PFSK-1 (cell line): Measurements from ENCODE around the gene KIAA2012.

ENCODE experiments used
- POLR2AphosphoS5 ChIP-seq: IDR thresholded peaks from 2 replicates; pipeline ENCODE4 v1.6.1; 2012; ENCODE audit warnings: low read depth, mild to moderate bottlenecking, control low read depth, low read length, moderate library complexity
- SIN3A ChIP-seq: IDR thresholded peaks from 2 replicates; pipeline ENCODE4 v1.6.1; 2012; ENCODE audit warnings: mild to moderate bottlenecking, low read length, moderate library complexity, borderline replicate concordance; ENCODE audit not compliant: insufficient read depth
- TAF1 ChIP-seq: IDR thresholded peaks from 2 replicates; pipeline ENCODE4 v1.6.1; 2012; ENCODE audit warnings: low read length, control low read depth, borderline replicate concordance; ENCODE audit not compliant: insufficient read depth
- TF ChIP-seq, protein P1 (sequence below), 2 experiments: IDR thresholded peaks; 2 replicates each; pipeline versions ENCODE4 v1.6.1 to v1.8.0; 2011 to 2012; ENCODE audit warnings: low read depth in 2 of 2, low read length in 2 of 2, control low read depth in 1 of 2, inconsistent platforms in 1 of 2, mild to moderate bottlenecking in 1 of 2, moderate library complexity in 1 of 2; ENCODE audit not compliant: insufficient read depth in 1 of 2

- TF ChIP-seq POLR2AphosphoS5 (no peak), SIN3A (no peak), TAF1 (no peak)
- TF ChIP-seq, protein P1, sequence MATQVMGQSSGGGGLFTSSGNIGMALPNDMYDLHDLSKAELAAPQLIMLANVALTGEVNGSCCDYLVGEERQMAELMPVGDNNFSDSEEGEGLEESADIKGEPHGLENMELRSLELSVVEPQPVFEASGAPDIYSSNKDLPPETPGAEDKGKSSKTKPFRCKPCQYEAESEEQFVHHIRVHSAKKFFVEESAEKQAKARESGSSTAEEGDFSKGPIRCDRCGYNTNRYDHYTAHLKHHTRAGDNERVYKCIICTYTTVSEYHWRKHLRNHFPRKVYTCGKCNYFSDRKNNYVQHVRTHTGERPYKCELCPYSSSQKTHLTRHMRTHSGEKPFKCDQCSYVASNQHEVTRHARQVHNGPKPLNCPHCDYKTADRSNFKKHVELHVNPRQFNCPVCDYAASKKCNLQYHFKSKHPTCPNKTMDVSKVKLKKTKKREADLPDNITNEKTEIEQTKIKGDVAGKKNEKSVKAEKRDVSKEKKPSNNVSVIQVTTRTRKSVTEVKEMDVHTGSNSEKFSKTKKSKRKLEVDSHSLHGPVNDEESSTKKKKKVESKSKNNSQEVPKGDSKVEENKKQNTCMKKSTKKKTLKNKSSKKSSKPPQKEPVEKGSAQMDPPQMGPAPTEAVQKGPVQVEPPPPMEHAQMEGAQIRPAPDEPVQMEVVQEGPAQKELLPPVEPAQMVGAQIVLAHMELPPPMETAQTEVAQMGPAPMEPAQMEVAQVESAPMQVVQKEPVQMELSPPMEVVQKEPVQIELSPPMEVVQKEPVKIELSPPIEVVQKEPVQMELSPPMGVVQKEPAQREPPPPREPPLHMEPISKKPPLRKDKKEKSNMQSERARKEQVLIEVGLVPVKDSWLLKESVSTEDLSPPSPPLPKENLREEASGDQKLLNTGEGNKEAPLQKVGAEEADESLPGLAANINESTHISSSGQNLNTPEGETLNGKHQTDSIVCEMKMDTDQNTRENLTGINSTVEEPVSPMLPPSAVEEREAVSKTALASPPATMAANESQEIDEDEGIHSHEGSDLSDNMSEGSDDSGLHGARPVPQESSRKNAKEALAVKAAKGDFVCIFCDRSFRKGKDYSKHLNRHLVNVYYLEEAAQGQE (IDR thresholded peaks at IDR 0.05; ENCODE audit: insufficient read depth in 1 of 2, low read depth in 2 of 2, low read length in 2 of 2) = no peak
Observed at GRCh38 chr2:202112041-202112440, 39.0 kb downstream of the KIAA2012 start.
